ENCODE data around the gene CYP2B6.
"Not testable (repeated sequence)": the region's sequence is repeated elsewhere in the genome, so short reads cannot be mapped to it uniquely, and the experiment has no call there.

DNA sequence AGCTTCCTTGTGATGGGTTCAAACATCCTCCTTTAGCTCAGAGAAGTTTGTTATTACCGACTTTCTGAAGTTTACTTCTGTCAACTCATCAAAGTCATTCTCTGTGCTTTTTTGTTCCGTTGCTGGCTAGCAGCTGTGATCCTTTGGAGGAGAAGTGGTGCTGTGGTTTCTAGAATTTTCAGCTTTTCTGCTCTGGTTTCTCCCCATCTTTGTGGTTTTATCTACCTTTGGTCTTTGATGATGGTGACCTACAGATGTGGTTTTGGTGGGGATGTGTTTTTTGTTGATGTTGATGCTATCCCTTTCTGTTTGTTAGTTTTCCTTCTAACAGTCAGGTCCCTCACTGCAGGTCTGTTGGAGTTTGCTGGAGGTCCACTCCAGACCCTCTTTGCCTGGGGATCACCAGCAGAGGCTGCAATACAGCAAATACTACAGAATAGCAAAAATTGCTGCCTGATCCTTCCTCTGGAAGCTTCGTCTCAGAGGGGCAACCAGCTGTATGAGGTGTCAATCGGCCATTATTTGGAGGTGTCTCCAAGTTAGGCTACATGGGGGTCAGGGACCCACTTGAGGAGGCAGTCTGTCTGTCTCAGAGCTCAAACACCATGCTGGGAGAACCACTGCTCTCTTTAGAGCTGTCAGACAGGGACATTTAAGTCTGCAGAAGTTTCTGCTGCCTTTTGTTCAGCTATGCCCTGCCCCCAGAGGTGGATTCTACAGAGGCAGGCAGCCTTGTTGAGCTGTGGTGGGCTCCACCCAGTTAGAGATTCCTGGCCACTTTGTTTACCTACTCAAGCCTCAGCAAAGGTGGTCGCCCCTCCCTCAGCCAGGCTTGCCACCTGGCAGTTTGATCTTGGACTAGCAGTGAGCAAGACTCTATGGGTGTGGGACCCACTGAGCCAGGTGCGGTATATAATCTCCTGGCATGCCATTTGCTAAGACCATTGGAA is 20.4 kb upstream of the CYP2B6 start:
- TF ChIP-seq POLR2A, POLR2AphosphoS5 (IDR thresholded peaks at IDR 0.05; ENCODE audit: low read depth, low read length): not testable (repeated sequence)
